Left ventricle myocardium inferior (tissue), 1 donor: ENCODE results near the gene AKAP13. TPM values are rescaled to one million over a fixed set of nuclear protein-coding genes. Genes with fewer than 3 reads are reported as not detected.

ENCODE experiments used
- DNase-seq: peaks from one replicate; pipeline ENCODE4 v3.0.0-alpha.2; 2020
- H3K27ac ChIP-seq: fragments of 200-600 bp; replicated peaks from 2 replicates; pipeline ENCODE4 v1.8.0; 2021
- H3K27me3 ChIP-seq: fragments of 200-600 bp; 2 replicates; pipeline ENCODE4 v1.8.0; 2021; ENCODE audit warnings: low read depth
- H3K36me3 ChIP-seq: fragments of 200-600 bp; 2 replicates; pipeline ENCODE4 v1.8.0; 2021
- H3K4me1 ChIP-seq: fragments of 200-600 bp; 2 replicates; pipeline ENCODE4 v1.8.0; 2021
- H3K4me3 ChIP-seq: fragments of 200-600 bp; 2 replicates; pipeline ENCODE4 v1.8.0; 2021; ENCODE audit warnings: mild to moderate bottlenecking, moderate library complexity
- H3K9me3 ChIP-seq: fragments of 200-600 bp; replicated peaks from 2 replicates; pipeline ENCODE4 v1.8.0; 2021
- CTCF ChIP-seq: fragments of 200-600 bp; IDR thresholded peaks from 2 replicates; pipeline ENCODE4 v1.8.0; 2021; ENCODE audit warnings: antibody characterized with exemption, mild to moderate bottlenecking, borderline replicate concordance
- intact Hi-C: fragments of 100-400 bp; cut with micrococcal nuclease; formaldehyde crosslinking; loops from one replicate; pipeline ENCODE4 v1.11.0; 2022
- total RNA-seq: library from RNA; stranded (reverse); fragmentation: NEBNext Ultra II Directional; extraction: Animal tissue kit (Norgen Biotek cat#: 25700); gene quantifications from one replicate; pipeline ENCODE4 v1.2.1, GENCODE V29; 2021
- donor health status: DM: no; HTN: yes; CAD: no; lungs with severe emphysema.

AKAP13 gene
- total RNA-seq, 1 donor from 2014 or later: 331 TPM

- Histone ChIP-seq H3K27ac (peak overlapping the region; percentile 56), H3K4me3 (peak overlapping the region; percentile 12), H3K9me3 (no peaks in the 10 kb centered on the region), H3K27me3 (no peaks in the 10 kb centered on the region), H3K36me3 (no peaks in the 10 kb centered on the region), H3K4me1 (peaks cover 23% of the 10 kb centered on the region)
- TF ChIP-seq CTCF: no peak
- intact Hi-C loops: no loop called here
- no peak for DNase-seq
Measured at GRCh38 chr15:85785887-85786780, 405.7 kb downstream of the AKAP13 start.

- Histone ChIP-seq H3K27ac (peak overlapping the region; percentile 56), H3K4me1 (peaks cover 21% of the 10 kb centered on the region), H3K4me3 (no peak overlapping the region), H3K36me3 (no peaks in the 10 kb centered on the region), H3K27me3 (no peaks in the 10 kb centered on the region), H3K9me3 (no peaks in the 10 kb centered on the region)
- DNase-seq: no peak
- intact Hi-C loops: no loop called here
- TF ChIP-seq CTCF: no peak
Measured at GRCh38 chr15:85786781-85787114, 406.3 kb downstream of the AKAP13 start.

GRCh38 chr15:85788771-85789495, 408.5 kb downstream of the AKAP13 start:
- H3K4me3 ChIP-seq: no peak overlapping the region
- peaks cover 38% of the 10 kb centered on the region for H3K4me1 ChIP-seq
- H3K9me3 ChIP-seq: no peaks in the 10 kb centered on the region
- intact Hi-C loops: no loop called here
- no peak for DNase-seq
- H3K36me3 ChIP-seq: no peaks in the 10 kb centered on the region
- H3K27me3 ChIP-seq: no peaks in the 10 kb centered on the region
- H3K27ac ChIP-seq: no peak overlapping the region
- no peak for TF ChIP-seq CTCF

GRCh38 chr15:85789496-85789875, 409.1 kb downstream of the AKAP13 start:
- no peak for TF ChIP-seq CTCF
- intact Hi-C loops: no loop called here
- peaks cover 44% of the 10 kb centered on the region for H3K4me1 ChIP-seq

GRCh38 chr15:85792102-85792731, 411.8 kb downstream of the AKAP13 start:
- DNase-seq: no peak
- Histone ChIP-seq H3K4me1 (peaks cover 32% of the 10 kb centered on the region), H3K27me3 (no peaks in the 10 kb centered on the region), H3K27ac (no peak overlapping the region), H3K4me3 (no peak overlapping the region), H3K36me3 (no peaks in the 10 kb centered on the region), H3K9me3 (no peaks in the 10 kb centered on the region)
- TF ChIP-seq CTCF: no peak
- intact Hi-C loops: no loop called here

More at GRCh38 chr15:85789496-85789875, 409.1 kb downstream of the AKAP13 start:
- Histone ChIP-seq H3K9me3 (no peaks in the 10 kb centered on the region), H3K27ac (no peak overlapping the region), H3K4me3 (no peak overlapping the region), H3K27me3 (no peaks in the 10 kb centered on the region), H3K36me3 (no peaks in the 10 kb centered on the region)
- DNase-seq: no peak
